ENCODE results near the gene PATJ. TPM values are rescaled to one million over a fixed set of nuclear protein-coding genes. Genes with fewer than 3 reads are reported as not detected.

The PATJ gene
- total RNA-seq, 1 donor from 2014 or later, result 5.7 TPM

DNA sequence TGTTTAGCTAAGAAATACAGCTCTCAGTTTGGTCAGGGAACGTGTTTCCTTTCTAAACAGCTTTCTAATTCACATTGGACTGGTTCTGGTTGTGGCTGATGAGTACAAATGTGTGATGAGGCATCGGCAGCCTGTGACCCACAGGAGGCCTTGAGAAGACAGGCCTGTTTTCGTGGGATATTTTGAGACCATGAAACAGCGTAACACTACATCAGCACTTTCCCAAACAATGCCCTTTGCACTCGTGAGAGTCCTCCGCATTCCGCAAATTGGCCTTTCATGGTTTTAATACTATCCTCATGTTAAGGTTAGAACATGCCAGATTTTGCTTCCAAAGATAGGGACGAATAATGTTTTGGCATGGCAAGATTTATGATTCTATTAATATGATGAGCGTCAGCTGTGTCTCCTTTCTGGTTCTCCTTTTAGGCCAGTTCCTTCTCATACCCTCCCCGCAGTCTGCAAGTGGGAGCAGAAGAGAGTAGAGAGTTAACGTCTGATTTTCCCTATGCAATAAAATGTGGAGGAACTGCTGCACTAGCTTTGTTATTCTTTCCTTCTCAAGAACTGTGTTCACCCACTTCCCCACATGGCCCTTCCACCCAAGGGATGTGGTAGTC is 368.0 kb downstream of the PATJ start:
- Histone ChIP-seq H3K27ac (ENCODE audit: low read depth, low read length) (peak overlapping the region; percentile 37), H3K9ac (ENCODE audit: low read depth in 1 of 3, low read length in 3 of 3) (peak overlapping the region in 1 of 3 donors; percentile 13), H3K4me1 (ENCODE audit: control insufficient read depth in 3 of 3, insufficient read depth in 3 of 3, low read length in 3 of 3) (peaks cover 5 to 12% (median 6%) of the 10 kb centered on the region in 3 donors), H3K9me3 (ENCODE audit: control insufficient read depth in 3 of 3, low read length in 3 of 3) (no peaks in the 10 kb centered on the region), H3K4me3 (ENCODE audit: low read length in 3 of 3) (no peak overlapping the region), H3K27me3 (ENCODE audit: control insufficient read depth in 3 of 3, insufficient read depth in 3 of 3, low read length in 3 of 3) (no peaks in the 10 kb centered on the region), H3K36me3 (ENCODE audit: control insufficient read depth in 3 of 3, insufficient read depth in 3 of 3, low read length in 3 of 3) (peaks cover 0 to 2% (median 0%) of the 10 kb centered on the region in 3 donors)

- Histone ChIP-seq H3K9me3 (ENCODE audit: control insufficient read depth in 3 of 3, low read length in 3 of 3) (no peaks in the 10 kb centered on the region), H3K4me3 (ENCODE audit: low read length in 3 of 3) (no peak overlapping the region), H3K4me1 (ENCODE audit: control insufficient read depth in 3 of 3, insufficient read depth in 3 of 3, low read length in 3 of 3) (peaks cover 5 to 12% (median 6%) of the 10 kb centered on the region in 3 donors), H3K9ac (ENCODE audit: low read depth in 1 of 3, low read length in 3 of 3) (no peak overlapping the region), H3K27me3 (ENCODE audit: control insufficient read depth in 3 of 3, insufficient read depth in 3 of 3, low read length in 3 of 3) (no peaks in the 10 kb centered on the region), H3K27ac (ENCODE audit: low read depth, low read length) (no peak overlapping the region), H3K36me3 (ENCODE audit: control insufficient read depth in 3 of 3, insufficient read depth in 3 of 3, low read length in 3 of 3) (peaks cover 0 to 2% (median under 1%) of the 10 kb centered on the region in 3 donors)
These were observed 368.8 kb downstream of the PATJ start for GRCh38 chr1:62111084-62111483.

DNA sequence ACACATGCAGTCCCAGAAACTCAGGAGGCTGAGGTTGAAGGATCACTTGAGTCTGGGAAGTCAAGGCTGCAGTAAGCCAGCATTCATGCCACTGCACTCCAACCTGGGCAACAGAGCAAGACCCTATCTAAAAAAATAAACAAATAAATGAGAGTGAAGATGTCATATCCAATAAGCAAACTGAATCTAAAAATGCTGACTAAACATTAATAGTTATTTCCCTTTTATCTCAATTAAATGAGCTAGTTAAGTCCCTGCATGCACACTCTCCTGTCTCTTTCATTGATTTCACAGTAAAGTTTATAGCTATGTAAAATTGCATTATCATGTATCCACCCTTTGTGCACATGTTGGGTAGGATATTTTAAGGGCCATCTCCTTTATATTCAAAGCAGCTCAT is 371.2 kb downstream of the PATJ start:
- H3K27ac ChIP-seq (ENCODE audit: low read depth, low read length), result no peak overlapping the region
- H3K36me3 ChIP-seq (ENCODE audit: control insufficient read depth in 3 of 3, insufficient read depth in 3 of 3, low read length in 3 of 3), result peaks cover 0 to 6% (median 0%) of the 10 kb centered on the region in 3 donors
- H3K9ac ChIP-seq (ENCODE audit: low read depth in 1 of 3, low read length in 3 of 3), result no peak overlapping the region
- H3K27me3 ChIP-seq (ENCODE audit: control insufficient read depth in 3 of 3, insufficient read depth in 3 of 3, low read length in 3 of 3), result no peaks in the 10 kb centered on the region
- no peaks in the 10 kb centered on the region for H3K9me3 ChIP-seq (ENCODE audit: control insufficient read depth in 3 of 3, low read length in 3 of 3)
- no peak overlapping the region for H3K4me3 ChIP-seq (ENCODE audit: low read length in 3 of 3)
- peaks cover 5 to 12% (median 6%) of the 10 kb centered on the region in 3 donors for H3K4me1 ChIP-seq (ENCODE audit: control insufficient read depth in 3 of 3, insufficient read depth in 3 of 3, low read length in 3 of 3)

- Histone ChIP-seq H3K27ac (ENCODE audit: low read depth, low read length) (no peak overlapping the region), H3K36me3 (ENCODE audit: control insufficient read depth in 3 of 3, insufficient read depth in 3 of 3, low read length in 3 of 3) (peaks cover 0 to 6% (median 0%) of the 10 kb centered on the region in 3 donors), H3K9ac (ENCODE audit: low read depth in 1 of 3, low read length in 3 of 3) (no peak overlapping the region), H3K4me3 (ENCODE audit: low read length in 3 of 3) (no peak overlapping the region), H3K27me3 (ENCODE audit: control insufficient read depth in 3 of 3, insufficient read depth in 3 of 3, low read length in 3 of 3) (no peaks in the 10 kb centered on the region), H3K4me1 (ENCODE audit: control insufficient read depth in 3 of 3, insufficient read depth in 3 of 3, low read length in 3 of 3) (no peaks in the 10 kb centered on the region), H3K9me3 (ENCODE audit: control insufficient read depth in 3 of 3, low read length in 3 of 3) (no peaks in the 10 kb centered on the region)
These were observed 374.9 kb downstream of the PATJ start for GRCh38 chr1:62117018-62117750.

GRCh38 chr1:62126579-62127290 is 384.5 kb downstream of the PATJ start:
- no peak overlapping the region for H3K27ac ChIP-seq (ENCODE audit: low read depth, low read length)
- no peaks in the 10 kb centered on the region for H3K27me3 ChIP-seq (ENCODE audit: control insufficient read depth in 3 of 3, insufficient read depth in 3 of 3, low read length in 3 of 3)
- peaks cover 2 to 11% (median 5%) of the 10 kb centered on the region in 3 donors for H3K36me3 ChIP-seq (ENCODE audit: control insufficient read depth in 3 of 3, insufficient read depth in 3 of 3, low read length in 3 of 3)
- no peaks in the 10 kb centered on the region for H3K4me1 ChIP-seq (ENCODE audit: control insufficient read depth in 3 of 3, insufficient read depth in 3 of 3, low read length in 3 of 3)
- no peak overlapping the region for H3K4me3 ChIP-seq (ENCODE audit: low read length in 3 of 3)
- no peak overlapping the region for H3K9ac ChIP-seq (ENCODE audit: low read depth in 1 of 3, low read length in 3 of 3)
- no peaks in the 10 kb centered on the region for H3K9me3 ChIP-seq (ENCODE audit: control insufficient read depth in 3 of 3, low read length in 3 of 3)

- Histone ChIP-seq H3K4me1 (ENCODE audit: control insufficient read depth in 3 of 3, insufficient read depth in 3 of 3, low read length in 3 of 3) (no peaks in the 10 kb centered on the region), H3K9me3 (ENCODE audit: control insufficient read depth in 3 of 3, low read length in 3 of 3) (no peaks in the 10 kb centered on the region), H3K27ac (ENCODE audit: low read depth, low read length) (no peak overlapping the region), H3K27me3 (ENCODE audit: control insufficient read depth in 3 of 3, insufficient read depth in 3 of 3, low read length in 3 of 3) (no peaks in the 10 kb centered on the region), H3K4me3 (ENCODE audit: low read length in 3 of 3) (no peak overlapping the region), H3K36me3 (ENCODE audit: control insufficient read depth in 3 of 3, insufficient read depth in 3 of 3, low read length in 3 of 3) (peaks cover 2 to 11% (median 6%) of the 10 kb centered on the region in 3 donors), H3K9ac (ENCODE audit: low read depth in 1 of 3, low read length in 3 of 3) (no peak overlapping the region)
These were observed 386.5 kb downstream of the PATJ start for GRCh38 chr1:62128745-62129144.

DNA sequence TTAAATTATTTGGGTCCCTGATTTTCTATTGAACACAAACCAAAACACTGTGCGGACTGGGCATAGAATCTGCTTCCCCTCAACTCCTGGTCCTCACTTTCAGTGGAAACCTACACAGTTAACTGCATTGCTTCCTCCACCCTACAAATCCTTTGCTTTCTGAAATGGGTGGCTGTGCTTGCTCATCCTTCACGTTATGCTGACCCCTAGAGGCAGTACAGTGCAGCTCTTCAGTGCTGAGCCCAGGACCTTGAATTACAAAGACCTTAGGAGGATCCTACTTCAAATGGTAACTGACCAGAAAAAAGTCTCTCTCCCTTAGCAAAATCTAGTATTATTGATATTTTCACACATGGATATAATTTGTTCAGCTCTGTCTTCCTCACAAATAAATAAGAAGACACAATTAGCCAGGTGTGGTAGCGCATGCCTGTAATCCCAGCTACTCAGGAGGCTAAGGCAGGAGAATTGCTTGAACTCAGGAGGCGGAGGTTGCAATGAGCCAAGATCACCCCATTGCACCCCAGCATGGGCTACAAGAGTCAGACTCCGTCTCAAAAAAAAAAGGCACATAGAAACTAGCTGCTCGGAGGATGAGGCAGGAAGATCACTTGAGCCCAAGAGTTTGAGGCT is 388.9 kb downstream of the PATJ start:
- no peak overlapping the region for H3K9ac ChIP-seq (ENCODE audit: low read depth in 1 of 3, low read length in 3 of 3)
- H3K27ac ChIP-seq (ENCODE audit: low read depth, low read length), result no peak overlapping the region
- no peak overlapping the region for H3K4me3 ChIP-seq (ENCODE audit: low read length in 3 of 3)
- no peaks in the 10 kb centered on the region for H3K4me1 ChIP-seq (ENCODE audit: control insufficient read depth in 3 of 3, insufficient read depth in 3 of 3, low read length in 3 of 3)
- no peaks in the 10 kb centered on the region for H3K27me3 ChIP-seq (ENCODE audit: control insufficient read depth in 3 of 3, insufficient read depth in 3 of 3, low read length in 3 of 3)
- no peaks in the 10 kb centered on the region for H3K9me3 ChIP-seq (ENCODE audit: control insufficient read depth in 3 of 3, low read length in 3 of 3)
- H3K36me3 ChIP-seq (ENCODE audit: control insufficient read depth in 3 of 3, insufficient read depth in 3 of 3, low read length in 3 of 3), result peaks cover 2 to 8% (median 6%) of the 10 kb centered on the region in 3 donors

GRCh38 chr1:62138029-62138428 is 395.7 kb downstream of the PATJ start:
- no peaks in the 10 kb centered on the region for H3K36me3 ChIP-seq (ENCODE audit: control insufficient read depth in 3 of 3, insufficient read depth in 3 of 3, low read length in 3 of 3)

GRCh38 chr1:62139410-62139809 is 397.1 kb downstream of the PATJ start:
- H3K27me3 ChIP-seq (ENCODE audit: control insufficient read depth in 3 of 3, insufficient read depth in 3 of 3, low read length in 3 of 3), result no peaks in the 10 kb centered on the region
- H3K9ac ChIP-seq (ENCODE audit: low read depth in 1 of 3, low read length in 3 of 3), result no peak overlapping the region
- no peaks in the 10 kb centered on the region for H3K9me3 ChIP-seq (ENCODE audit: control insufficient read depth in 3 of 3, low read length in 3 of 3)
- H3K36me3 ChIP-seq (ENCODE audit: control insufficient read depth in 3 of 3, insufficient read depth in 3 of 3, low read length in 3 of 3), result no peaks in the 10 kb centered on the region
- no peak overlapping the region for H3K27ac ChIP-seq (ENCODE audit: low read depth, low read length)
- peaks cover 7 to 12% (median 10%) of the 10 kb centered on the region in 3 donors for H3K4me1 ChIP-seq (ENCODE audit: control insufficient read depth in 3 of 3, insufficient read depth in 3 of 3, low read length in 3 of 3)
- H3K4me3 ChIP-seq (ENCODE audit: low read length in 3 of 3), result no peak overlapping the region

More at GRCh38 chr1:62138029-62138428, 395.7 kb downstream of the PATJ start:
- H3K27ac ChIP-seq (ENCODE audit: low read depth, low read length), result no peak overlapping the region
- H3K4me1 ChIP-seq (ENCODE audit: control insufficient read depth in 3 of 3, insufficient read depth in 3 of 3, low read length in 3 of 3), result peaks cover 7 to 12% (median 10%) of the 10 kb centered on the region in 3 donors
- H3K27me3 ChIP-seq (ENCODE audit: control insufficient read depth in 3 of 3, insufficient read depth in 3 of 3, low read length in 3 of 3), result no peaks in the 10 kb centered on the region
- H3K9ac ChIP-seq (ENCODE audit: low read depth in 1 of 3, low read length in 3 of 3), result no peak overlapping the region
- no peak overlapping the region for H3K4me3 ChIP-seq (ENCODE audit: low read length in 3 of 3)
- no peaks in the 10 kb centered on the region for H3K9me3 ChIP-seq (ENCODE audit: control insufficient read depth in 3 of 3, low read length in 3 of 3)

Data from skeletal muscle tissue (tissue), 4 donors.